Measurements from ENCODE around the gene LRBA. TPM values are rescaled to one million over a fixed set of nuclear protein-coding genes. Genes with fewer than 3 reads are reported as not detected.
A peak's percentile ranks its signal among the peaks of the same experiment; 100 is the strongest.

The LRBA gene
- total RNA-seq, 6 experiments from 2014 or later: 13.6 to 17.6 (median 15.0) TPM

DNA sequence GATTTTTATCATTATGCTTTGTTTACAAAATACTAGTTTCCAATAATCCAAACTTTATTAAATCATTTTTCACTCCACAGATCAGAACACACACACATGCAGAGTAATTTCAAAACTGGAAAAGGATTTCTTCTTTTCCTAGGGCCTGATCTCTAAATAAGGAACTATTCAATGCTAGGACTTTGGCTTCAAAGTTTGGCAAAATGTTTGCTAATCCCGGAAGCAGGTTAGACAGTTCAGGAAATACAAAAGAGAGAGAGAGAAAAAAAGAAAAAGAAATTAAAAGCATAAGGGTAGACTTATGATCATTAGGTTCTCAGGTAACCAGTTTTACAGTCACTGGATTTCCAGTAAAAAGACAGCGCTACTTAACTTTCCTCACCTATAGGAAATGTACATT lies 725.9 kb downstream of the LRBA start:
- no peak for DNase-seq
- Mint-ChIP-seq H3K36me3 (ENCODE audit: low read depth) (no peaks in the 10 kb centered on the region), H3K27me3 (ENCODE audit: insufficient read depth) (no peaks in the 10 kb centered on the region; the same call in 1 of the 2 replicates), H3K9me3 (0 out of 2 replicates have a peak, but pooled peaks cover 4% of the 10 kb centered on the region), H3K4me3 (no peak overlapping the region), H3K27ac (0 out of 2 replicates have a peak overlapping the region, but pooled peaks have one; percentile 13), H3K4me1 (ENCODE audit: low read depth) (peaks cover 34% of the 10 kb centered on the region)
- TF ChIP-seq, protein P1, sequence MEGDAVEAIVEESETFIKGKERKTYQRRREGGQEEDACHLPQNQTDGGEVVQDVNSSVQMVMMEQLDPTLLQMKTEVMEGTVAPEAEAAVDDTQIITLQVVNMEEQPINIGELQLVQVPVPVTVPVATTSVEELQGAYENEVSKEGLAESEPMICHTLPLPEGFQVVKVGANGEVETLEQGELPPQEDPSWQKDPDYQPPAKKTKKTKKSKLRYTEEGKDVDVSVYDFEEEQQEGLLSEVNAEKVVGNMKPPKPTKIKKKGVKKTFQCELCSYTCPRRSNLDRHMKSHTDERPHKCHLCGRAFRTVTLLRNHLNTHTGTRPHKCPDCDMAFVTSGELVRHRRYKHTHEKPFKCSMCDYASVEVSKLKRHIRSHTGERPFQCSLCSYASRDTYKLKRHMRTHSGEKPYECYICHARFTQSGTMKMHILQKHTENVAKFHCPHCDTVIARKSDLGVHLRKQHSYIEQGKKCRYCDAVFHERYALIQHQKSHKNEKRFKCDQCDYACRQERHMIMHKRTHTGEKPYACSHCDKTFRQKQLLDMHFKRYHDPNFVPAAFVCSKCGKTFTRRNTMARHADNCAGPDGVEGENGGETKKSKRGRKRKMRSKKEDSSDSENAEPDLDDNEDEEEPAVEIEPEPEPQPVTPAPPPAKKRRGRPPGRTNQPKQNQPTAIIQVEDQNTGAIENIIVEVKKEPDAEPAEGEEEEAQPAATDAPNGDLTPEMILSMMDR (IDR thresholded peaks at IDR 0.05): no peak

DNA sequence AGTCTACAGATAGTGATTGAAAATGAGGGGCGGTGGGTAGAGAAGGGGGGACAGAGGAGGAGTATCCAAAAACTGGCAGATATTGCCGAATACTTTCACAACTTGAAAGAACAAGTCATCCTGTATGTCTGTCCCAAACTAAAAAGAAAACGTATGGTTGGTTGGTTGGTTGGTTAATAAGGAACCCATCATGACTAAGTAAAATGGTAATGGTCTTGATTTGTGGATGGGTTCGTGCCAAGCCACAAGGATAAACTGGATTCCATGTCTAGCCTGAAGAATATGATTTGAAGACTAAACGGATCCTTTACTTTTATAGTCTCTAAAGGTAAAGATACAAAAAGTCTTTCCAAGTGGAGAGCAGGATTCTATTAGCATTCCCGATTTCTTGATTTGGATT lies 728.4 kb downstream of the LRBA start:
- Mint-ChIP-seq H3K4me3 (no peak overlapping the region), H3K27ac (no peak overlapping the region; the same call in 1 of the 2 replicates), H3K27me3 (ENCODE audit: insufficient read depth) (peaks cover 3% of the 10 kb centered on the region), H3K36me3 (ENCODE audit: low read depth) (no peaks in the 10 kb centered on the region; the same call in 1 of the 2 replicates), H3K4me1 (ENCODE audit: low read depth) (peaks cover 60% of the 10 kb centered on the region), H3K9me3 (no peaks in the 10 kb centered on the region)
- TF ChIP-seq, protein P1 (IDR thresholded peaks at IDR 0.05): no peak
- DNase-seq: no peak

DNA sequence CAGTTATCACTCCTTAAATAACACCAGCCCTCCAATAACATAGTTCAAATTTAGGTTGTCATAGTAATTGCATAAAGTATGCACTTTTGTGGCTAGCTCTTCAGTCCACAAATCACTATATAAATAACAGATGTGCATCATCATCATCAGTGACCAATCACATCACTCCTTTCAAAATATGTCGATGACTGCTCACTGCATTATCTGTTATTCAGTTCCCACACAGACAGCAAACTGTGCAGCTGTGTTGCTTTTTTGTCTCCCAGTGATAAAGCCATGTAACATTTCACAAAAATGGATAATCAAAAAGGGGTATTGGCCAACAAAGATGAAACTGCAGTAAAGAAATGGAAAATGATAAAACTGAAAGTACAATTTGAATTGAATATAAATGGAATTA lies 731.4 kb downstream of the LRBA start:
- Mint-ChIP-seq H3K4me1 (ENCODE audit: low read depth) (peaks cover 81% of the 10 kb centered on the region), H3K27me3 (ENCODE audit: insufficient read depth) (peaks cover 7% of the 10 kb centered on the region), H3K27ac (peak overlapping the region; percentile 98), H3K4me3 (peak overlapping the region; percentile 77), H3K36me3 (ENCODE audit: low read depth) (no peaks in the 10 kb centered on the region; the same call in 1 of the 2 replicates), H3K9me3 (no peaks in the 10 kb centered on the region)
- TF ChIP-seq, protein P1 (IDR thresholded peaks at IDR 0.05): no peak
- DNase-seq: peak; percentile 96

DNA sequence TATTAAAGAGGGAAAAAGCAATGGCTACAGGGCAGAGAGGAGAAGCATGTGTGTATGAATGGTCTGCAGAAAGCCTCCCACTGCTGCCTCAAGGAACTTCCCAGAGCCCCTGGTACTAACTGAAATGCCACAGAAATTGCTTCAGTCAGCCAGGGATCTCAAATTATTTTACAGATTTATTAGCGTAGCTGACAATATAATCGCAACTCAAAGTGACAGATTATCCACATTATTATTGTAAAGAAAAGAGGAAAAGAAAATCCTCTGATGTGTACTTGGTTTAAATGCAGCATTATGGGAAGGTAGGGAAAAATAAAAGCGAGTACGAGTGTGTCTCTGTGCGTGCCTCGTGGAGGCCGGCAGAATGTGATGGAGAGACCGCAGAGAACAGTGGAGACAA lies 734.1 kb downstream of the LRBA start:
- Mint-ChIP-seq H3K27ac (peak overlapping the region; percentile 98), H3K27me3 (ENCODE audit: insufficient read depth) (peaks cover 18% of the 10 kb centered on the region), H3K4me1 (ENCODE audit: low read depth) (peaks cover 83% of the 10 kb centered on the region), H3K4me3 (peak overlapping the region; percentile 78), H3K36me3 (ENCODE audit: low read depth) (peaks cover 18% of the 10 kb centered on the region), H3K9me3 (peaks cover 11% of the 10 kb centered on the region)
- DNase-seq: no peak
- TF ChIP-seq, protein P1 (IDR thresholded peaks at IDR 0.05): no peak

DNA sequence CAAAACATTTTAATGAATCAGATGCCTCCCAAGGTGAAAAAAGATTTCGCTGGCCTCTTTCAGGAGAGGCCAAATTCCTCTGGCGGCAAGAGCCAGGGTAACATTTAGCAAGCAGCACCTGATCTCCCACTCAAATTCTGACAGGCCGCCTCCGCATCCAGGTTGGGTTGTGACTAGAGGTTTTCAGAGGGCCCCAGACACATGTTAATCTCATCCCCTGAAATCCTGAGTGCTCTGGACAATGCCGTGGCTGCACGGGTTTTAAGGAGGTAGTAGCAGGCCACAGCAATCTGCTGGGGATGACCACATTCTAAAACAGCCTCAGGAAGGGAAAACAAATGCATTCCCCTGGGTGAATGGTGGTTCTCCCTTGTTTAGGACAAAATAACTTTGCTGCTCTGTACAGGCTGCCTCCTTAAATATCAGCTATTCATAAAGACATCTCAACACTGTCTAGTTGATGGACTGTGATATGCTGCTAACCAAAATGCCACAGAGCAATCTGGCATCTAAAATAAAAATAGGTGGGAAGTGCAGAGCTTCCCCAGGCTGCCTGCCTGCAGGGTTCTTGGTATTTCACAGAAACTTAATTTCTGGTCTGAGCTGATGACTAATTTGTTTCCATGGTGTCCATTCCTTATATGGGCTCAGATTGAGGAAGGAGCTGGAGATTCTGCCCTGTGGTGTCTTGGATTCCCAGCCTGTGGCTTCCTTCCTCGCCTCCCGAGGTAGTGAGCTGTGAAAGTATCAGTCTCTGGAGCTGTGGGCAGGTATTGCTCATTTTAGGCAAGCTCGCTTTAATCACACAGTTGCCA lies 734.8 kb downstream of the LRBA start:
- peaks cover 25% of the 10 kb centered on the region for H3K36me3 Mint-ChIP-seq (ENCODE audit: low read depth)
- peak overlapping the region; percentile 98 for H3K27ac Mint-ChIP-seq
- H3K9me3 Mint-ChIP-seq: peaks cover 18% of the 10 kb centered on the region
- peaks cover 76% of the 10 kb centered on the region for H3K4me1 Mint-ChIP-seq (ENCODE audit: low read depth)
- H3K4me3 Mint-ChIP-seq: peak overlapping the region; percentile 78
- TF ChIP-seq, protein P1 (IDR thresholded peaks at IDR 0.05): no peak
- DNase-seq: peak; percentile 83
- peaks cover 20% of the 10 kb centered on the region for H3K27me3 Mint-ChIP-seq (ENCODE audit: insufficient read depth)

Measured in HFFc6 (cell line).